Activated CD4-positive, alpha-beta T cell treated with anti-CD3 and anti-CD28 coated beads, Interleukin-2, amount 50 U/mL, for 24 hours (primary cell): ENCODE data around the gene FBXO4.

Experiments used
- DNase-seq, 2 donors: peaks; one replicate each; pipeline ENCODE4 v3.0.0-alpha.2; 2020; ENCODE audit warnings: low read depth in 1 of 2, low spot score in 1 of 2

Gene FBXO4, protein sequence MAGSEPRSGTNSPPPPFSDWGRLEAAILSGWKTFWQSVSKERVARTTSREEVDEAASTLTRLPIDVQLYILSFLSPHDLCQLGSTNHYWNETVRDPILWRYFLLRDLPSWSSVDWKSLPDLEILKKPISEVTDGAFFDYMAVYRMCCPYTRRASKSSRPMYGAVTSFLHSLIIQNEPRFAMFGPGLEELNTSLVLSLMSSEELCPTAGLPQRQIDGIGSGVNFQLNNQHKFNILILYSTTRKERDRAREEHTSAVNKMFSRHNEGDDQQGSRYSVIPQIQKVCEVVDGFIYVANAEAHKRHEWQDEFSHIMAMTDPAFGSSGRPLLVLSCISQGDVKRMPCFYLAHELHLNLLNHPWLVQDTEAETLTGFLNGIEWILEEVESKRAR

DNA sequence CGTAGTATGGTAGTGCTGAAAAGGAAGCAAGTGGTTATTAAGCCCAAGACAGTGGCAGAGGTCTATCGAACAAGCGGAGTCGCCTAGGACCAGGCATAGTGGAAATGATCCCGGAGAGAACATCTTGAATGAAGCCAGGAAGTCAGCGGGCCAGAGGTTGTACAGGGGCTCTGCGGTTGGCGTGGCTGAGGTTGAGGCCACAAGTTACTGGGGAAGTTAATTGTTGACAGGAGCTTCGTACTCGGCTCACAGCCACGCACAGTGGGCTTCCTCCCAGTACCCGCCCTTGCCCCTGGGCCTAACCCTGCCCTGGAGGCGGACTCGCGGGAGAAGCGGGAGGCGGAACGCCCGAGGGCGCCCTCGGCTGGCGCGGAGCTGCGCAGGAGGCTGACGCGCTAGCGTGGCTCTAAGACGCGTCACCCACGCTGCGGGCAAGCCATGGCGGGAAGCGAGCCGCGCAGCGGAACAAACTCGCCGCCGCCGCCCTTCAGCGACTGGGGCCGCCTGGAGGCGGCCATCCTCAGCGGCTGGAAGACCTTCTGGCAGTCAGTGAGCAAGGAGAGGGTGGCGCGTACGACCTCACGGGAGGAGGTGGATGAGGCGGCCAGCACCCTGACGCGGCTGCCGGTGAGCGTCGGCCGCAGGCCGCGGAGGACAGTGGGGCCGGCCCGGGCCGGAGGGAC lies at the start of gene FBXO4:
Gene FBXO4 (plus strand): TSS at position 410 of the 683 bp plus-strand sequence. CDS start 29 bp downstream, at position 439.
- DNase-seq: peak; percentile 74 to 78

DNA sequence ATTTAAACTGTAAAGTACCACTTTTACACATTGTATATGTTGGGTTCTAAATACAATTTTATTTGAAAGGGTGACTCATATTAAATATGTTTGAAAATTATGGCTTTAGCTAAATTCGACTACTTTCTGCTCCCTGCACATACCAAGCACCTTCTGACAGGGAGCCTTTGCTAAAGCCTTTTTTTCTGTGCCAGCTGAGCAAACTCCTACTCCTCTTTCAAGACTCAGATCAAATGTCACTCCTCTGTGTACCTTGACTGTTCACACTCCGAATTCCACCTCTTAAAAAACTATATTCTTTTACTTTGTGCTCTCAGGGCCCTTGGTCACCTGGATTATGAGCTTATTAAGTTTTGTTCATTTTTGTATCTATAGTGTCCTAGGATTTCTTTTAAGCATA lies 48.4 kb upstream of the FBXO4 start:
- DNase-seq: no peak

DNA sequence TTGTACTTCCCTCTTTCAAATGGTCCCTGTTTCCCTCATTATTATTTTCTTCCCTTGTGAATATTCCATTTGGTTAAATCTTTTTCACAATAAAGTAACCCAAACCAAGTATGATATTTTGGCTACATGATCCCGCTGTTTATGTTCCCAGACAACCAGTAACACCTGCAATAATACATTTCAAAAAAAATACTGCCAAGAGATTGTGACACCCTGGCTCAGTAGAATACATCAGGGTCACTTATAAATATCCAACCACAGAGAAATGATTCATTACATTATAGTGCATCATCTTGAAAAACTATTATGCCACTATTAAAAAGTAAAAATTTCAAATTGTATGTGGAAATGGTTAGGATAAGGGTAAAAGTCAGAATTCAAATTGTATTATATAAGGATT lies 47.7 kb upstream of the FBXO4 start:
- DNase-seq: no peak

DNA sequence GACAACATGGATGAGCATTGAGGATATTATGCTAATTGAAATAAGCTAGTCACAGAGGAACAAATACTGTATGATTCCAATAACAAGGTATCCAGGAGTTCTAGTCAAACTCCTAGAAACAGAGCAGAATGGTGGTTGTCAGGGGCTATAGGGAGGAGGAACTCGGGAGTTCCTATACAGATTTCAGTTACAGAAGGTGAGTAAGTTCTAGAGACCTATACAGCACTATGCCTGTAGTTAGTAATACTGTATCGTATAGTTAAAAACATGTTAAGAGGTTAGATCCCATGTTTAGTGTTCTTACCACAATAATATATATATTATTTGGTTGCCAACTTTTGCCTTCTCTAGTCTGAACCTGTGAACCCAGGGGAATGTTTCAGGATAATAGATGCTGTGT lies 46.9 kb upstream of the FBXO4 start:
- DNase-seq: no peak

DNA sequence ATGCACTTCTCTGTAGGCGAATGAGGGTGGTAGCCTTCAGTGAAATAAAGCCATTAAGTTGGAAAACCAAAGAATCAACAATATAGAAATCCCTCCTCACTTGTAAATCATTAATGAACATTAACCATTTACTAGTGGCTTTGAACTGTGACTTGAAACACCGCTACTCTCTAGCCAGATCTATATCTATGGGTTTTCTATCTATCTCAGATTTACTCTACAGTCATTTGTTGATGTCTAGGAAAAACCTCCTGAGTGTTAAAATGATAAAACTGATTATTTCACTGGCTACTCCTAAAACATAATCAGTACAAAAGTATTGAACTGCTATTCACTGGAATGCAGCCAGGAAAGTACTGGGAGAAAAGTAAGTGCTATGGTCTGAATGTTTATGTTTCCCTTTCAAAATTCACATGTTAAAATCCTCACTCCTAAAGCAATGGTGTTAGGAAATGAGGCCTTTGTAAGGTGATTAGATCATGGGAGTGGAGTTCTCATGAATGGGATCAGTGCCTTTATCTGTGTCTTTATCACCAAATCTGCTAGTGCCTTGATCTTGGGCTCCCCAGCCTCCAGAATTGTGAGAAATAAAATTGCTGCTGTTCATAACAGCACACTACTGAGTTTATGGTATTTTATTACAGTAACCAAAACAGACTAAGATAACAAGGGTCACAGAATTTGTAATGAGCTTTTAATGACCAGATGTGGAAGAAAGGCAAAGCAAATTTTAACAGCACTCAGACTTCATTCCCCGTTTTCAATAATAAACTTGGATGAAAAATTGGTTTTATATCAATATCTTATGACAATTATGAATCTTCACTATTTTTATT lies 46.2 kb upstream of the FBXO4 start:
- DNase-seq: no peak

DNA sequence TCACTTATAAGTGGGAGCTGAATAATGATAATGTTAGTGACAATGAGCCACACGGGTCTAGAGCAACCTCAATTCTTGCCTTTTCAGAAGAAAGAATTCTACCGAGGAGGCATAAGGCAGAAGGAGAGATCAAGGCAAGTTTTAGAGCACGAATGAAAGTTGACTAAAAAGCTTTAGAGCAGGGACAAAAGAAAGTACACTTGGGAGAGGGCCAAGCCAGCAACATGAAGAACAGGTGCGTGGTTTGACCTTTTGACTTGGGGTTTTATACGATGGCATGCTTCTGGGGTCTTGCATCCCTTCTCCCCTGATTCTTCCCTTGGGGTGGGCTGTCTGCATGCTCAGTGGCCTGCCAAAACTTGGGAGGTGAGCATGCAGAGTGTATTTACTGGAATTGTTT lies 42.3 kb upstream of the FBXO4 start:
- DNase-seq: no peak

DNA sequence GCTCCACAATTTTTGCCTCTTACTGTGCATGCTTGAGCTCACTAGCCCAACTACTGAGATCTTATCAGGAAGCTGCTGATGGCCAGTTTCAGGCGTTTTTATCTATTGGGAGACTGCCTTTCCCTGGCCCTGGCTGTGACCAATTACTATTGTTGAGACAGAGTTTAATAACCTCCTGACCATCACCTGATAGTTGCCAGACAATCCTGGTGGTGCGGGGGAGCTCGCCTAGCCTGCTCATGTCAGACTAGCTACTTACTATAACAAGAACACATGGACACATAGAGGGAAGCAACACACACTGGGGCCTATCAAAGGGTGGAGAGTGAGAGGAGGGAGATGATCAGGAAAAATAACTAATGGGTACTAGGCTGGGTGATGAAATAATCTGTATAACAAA lies 41.8 kb upstream of the FBXO4 start:
- DNase-seq: no peak

DNA sequence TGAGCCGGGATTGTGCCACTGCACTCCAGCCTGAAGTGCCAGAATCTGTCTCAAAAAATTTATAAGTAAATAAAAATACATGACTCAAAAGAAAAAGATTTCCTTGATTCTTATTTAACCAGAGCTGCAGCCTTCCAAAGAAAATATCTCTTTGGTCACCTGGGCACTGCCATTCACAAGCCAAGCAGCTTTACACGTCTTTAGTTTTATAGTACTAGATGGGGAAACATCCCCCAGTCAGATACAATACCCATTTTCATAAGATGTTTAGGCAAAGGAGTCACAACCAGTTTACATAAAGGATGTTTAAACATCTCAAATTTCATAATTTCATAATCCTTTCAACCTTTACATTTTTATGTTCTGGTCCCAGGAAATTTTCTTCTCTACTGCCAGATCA lies 41.1 kb upstream of the FBXO4 start:
- DNase-seq: no peak

DNA sequence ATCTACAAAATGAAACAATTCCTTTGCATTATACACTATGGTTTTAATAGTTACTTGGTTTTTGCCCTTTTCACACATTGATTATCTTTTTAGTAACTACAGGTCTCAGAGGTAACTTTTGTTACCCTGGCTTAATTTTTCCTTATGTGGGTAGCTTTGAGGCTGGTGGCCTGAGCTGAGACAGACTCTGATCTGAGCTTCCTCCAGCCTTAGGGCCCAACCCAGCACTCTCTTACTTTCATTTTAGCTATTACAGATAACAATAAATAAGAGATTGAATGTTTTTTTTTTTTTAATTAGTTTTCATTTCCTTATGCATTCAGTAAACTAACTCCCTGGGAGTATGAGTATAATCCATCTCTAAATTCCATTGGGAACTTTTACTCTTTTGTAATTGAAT lies 39.8 kb upstream of the FBXO4 start:
- DNase-seq: no peak

DNA sequence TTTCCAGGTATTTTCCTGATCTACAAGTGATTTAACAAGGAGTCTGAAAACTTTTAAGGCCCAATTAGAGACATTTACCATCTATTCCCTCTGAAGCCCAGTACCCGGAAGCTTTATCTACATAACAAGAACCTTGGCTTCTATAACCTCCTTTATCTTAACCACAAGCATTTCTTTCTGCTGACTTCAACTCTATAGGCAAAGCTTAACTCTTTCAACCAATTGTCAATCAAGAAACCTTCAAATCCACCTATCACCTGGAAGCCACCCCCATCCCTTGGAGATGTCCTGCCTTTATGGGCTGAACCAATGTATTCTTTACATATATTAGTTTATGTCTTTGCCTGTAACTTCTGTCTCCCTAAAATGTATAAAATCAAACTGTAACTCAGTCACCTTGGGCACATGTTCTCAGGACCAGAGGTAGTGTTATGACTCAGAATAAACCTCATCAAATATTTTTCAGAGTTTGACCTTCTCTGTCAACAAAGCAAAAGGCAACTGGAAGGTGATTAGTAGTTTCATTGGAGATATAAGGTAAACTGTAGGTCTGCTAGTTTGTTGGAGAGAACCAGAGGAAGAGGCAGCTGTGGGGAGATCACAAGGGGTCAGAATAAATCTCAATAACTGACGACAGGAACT lies 33.9 kb upstream of the FBXO4 start:
- DNase-seq: no peak

DNA sequence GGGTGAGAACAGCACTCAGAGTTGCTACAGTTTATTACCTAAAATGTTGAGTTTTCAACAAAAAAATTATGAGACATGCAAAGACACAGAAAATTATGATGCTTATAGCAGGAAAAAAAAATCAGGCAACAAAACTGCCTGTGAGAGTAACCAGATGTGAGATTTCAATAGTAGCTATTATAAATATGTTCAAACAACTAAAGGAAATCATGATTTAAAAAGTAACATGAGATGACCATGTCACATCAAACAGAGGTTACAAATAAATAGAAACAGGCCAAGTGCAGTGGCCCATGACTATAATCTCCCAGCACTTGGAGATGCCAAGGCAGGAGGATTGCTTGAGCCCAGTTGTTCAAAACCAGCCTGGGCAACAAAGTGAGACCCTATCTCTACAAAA lies 33.0 kb upstream of the FBXO4 start:
- DNase-seq: no peak

DNA sequence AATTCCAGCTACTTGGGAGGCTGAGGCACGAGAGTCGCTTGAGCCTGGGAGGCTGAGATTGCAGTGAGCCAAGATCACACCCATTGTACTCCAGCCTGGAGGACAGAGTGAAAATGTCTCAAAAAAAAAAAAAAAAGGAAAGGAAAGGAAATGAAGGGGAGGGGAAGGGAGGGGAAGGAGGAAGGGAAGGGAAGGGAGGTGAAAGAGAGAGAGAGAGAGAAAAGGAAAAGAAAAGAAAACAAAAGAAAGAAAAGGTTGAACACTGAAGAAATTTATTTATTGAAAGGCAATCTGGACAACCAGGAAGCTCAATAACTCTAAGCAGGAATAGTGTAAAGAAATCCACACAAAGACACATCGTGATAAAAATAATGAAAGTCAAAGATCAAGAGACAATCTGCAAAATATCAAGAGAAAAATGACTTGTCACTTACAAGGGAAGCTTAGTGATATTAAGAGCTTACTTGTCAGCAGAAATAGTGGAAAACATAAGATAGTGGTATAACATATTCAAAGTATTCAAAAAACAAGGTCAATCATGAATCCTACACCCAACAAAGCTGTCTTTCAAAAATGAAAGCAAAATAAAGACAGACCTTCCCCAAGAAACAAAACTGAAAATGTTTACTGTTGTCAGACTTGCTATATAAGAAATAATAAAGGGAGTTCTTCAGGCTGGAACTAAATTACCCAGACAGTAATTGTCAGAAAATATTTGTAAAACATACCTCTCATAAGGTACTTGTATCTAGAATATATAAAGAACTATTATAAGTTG lies 31.8 kb upstream of the FBXO4 start:
- DNase-seq: no peak

DNA sequence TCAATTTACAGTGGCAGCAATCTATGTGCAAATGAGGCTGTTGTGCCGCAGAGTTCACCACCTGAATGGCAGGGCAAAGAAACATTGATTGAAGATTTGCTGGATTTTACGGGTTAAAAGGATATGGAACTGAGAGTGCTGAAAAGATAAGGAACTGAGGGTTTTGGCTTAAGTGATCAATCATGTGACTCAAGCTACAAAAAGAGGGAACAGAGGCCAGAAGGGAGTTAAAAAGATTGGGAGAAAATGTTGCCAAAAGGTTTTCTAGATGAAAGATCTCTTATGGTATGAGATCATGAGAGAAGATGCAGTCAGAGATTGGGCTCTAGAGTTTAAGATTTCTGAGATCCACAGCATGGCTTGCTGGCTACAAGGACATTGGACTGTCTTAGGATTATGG lies 28.9 kb upstream of the FBXO4 start:
- no peak for DNase-seq

DNA sequence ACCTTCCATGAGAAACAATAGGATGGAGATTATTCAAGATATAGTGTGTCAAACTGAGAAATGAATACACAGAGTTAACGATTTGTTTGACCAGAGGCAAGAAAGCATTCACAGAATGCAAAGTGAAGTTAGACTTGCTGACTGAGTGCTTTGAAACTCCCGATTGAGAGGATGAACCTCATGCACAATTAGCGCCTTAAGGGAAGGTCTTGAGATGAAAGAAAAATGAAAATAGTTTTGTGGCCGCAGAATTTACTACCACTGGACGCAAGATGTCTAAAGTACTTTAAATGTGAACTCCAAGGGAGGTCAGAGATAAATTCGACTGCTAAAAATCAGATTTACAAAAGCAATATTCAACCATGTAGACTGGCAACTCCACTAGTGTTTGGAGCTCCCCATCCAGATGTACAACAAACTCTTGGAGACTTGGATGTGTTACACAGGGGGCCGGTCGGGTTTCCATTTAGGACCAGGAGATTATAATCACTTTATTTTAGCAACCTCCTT lies 21.6 kb upstream of the FBXO4 start:
- no peak for DNase-seq

DNA sequence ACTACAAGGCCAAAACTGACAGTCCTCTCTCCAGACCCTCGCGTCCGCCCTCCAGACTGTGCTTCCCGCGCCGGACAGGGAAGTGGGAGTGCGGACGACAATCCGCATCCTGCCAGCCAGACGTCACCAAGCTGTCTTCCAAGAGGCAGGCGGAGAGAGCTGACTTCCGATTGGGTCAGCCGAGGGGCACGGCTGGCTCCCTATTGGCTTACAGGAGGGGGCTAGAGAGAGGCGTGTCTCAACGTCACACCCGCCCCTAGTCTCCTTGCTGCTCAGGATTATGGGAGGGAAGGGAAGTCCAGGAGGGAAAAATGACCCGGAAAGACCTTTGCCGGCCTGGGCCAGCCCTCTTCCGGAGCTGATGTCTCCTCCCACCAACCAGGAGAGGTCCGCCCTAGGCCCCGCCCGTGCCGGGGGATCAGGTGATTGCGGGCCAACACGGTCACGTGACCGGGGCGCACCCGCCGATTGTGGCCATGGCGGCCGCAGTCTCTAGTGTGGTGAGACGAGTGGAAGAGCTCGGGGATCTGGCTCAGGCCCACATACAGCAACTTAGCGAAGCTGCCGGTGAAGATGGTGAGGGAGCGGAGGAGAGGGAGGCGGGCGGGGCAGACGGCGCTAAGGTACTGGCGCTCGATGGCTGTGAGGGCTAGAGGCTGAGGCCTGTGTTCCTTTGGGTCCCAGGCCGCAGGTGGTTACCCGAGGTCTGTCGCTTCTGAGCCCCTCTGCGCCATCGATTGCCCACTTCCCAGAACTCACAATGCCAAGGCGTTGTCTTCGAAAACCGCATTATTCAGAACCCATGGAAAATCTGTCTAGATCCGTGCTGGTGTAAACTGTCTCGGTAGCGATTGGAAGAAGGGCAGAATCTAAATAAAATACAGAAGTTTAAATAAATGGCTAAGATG lies 20.9 kb upstream of the FBXO4 start, which contains the start of gene RIMOC1:
Gene RIMOC1 (plus strand): TSS at position 453 of the 908 bp plus-strand sequence. CDS start 24 bp downstream, at position 477.
- DNase-seq: peak; percentile 94 to 96

DNA sequence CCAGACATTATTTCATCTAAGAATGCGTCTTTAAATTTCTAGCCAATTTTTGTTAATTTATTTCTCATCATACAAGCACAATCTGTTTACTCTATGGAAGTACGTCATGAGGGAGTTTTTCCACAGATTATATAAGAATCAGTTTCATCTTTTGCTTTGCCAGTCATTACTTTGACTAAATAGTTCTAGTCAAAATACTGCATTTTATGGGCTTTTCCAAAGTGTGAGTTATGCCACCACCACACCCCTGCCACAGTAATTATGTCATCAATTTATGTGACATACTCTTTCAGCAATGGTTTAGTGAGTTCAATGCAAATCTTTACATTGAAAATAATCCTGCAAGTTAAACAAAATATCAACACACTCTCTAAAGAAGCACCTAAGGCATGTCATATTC lies 18.9 kb upstream of the FBXO4 start:
- DNase-seq: no peak

DNA sequence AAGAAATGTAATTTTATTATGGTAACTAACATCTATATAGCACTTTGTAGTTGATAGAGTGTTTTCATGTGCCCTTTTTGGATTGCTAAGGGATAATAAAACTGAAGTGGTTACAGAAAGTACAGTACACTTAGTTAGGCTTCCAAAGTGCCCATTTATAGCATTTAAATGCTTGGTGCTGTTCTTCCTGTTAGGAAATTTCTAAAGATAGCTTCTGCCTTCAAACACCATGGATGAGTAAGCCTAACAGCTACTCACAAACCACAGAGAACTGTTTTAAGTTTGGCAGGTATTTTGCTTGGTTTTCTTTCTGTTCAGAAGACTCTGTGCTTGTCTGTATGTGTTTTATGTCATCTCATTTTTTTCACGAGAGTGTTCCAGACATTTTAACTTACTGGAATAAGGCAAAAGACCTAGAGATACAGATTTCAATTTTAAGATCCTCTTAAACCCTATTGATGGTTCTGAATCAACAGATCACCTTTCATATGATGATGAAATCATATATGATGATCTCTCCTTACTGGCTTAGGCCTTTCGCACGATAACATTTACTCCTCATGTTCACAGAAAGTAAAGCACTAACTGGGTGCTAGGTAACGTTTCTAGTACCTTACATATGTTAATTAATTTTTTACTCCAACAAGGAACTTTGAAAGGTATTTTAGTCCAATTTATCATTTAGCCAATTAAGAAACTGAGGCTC lies 16.6 kb upstream of the FBXO4 start:
- no peak for DNase-seq

DNA sequence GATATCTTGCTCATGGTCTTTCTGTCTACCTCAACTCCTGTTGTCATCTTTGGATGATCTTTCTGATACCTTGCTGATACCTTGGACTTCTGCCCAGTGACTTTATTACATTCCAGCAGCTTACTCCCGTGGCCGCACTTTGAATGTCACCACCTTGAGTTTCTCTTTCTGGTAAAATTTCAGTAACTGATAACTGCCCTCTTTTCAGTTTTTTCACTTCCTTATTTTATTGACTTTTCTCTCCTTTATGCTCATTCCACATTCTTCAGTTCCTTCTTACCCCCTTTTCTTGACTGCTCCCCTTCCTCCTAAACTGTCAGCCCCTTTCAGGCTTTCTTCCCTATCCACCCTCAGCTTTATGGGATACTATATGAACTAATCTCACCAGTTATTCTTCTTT lies 7.0 kb upstream of the FBXO4 start:
- no peak for DNase-seq

DNA sequence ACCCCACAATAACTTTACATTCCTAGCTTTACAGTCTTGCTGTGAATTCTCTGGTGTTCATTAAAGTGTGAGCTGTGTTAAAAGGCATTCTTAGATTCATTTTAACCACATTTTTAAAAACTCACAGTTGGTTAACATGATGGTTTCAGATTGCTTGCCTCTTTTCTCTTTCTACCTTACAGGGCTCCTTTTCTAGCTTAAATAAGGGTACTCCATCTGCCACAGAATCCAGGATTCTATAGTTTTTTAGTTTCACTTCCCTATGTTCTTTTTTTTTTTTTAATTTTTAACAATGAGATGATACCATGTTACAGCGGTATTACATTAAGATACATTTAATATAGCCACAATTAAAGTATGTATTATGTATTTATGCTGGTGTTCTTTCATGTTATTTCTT lies 3.9 kb upstream of the FBXO4 start:
- no peak for DNase-seq
